HCT116 (cell line): ENCODE results near the gene SCYGR7.

Source experiments
- EZH2phosphoT487 ChIP-seq: fragments of 200-600 bp; IDR thresholded peaks from 2 replicates; pipeline ENCODE4 v1.6.1; 2018; ENCODE audit warnings: antibody characterized with exemption, borderline replicate concordance
- FOSL1 ChIP-seq: IDR thresholded peaks from 2 replicates; pipeline ENCODE4 v1.6.1; 2012; ENCODE audit warnings: low read depth
- POLR2A ChIP-seq: IDR thresholded peaks from 2 replicates; pipeline ENCODE4 v1.7.0; 2011; ENCODE audit warnings: borderline replicate concordance; ENCODE audit not compliant: insufficient read depth, insufficient read length; ENCODE audit errors: extremely low read depth
- POLR2AphosphoS5 ChIP-seq: IDR thresholded peaks from 2 replicates; pipeline ENCODE4 v1.6.1; 2011; ENCODE audit warnings: mild to moderate bottlenecking, low read depth, low read length, moderate library complexity
- SRF ChIP-seq: IDR thresholded peaks from 2 replicates; pipeline ENCODE4 v1.6.1; 2012; ENCODE audit warnings: low read depth
- YY1 ChIP-seq: IDR thresholded peaks from 2 replicates; pipeline ENCODE4 v1.6.1; 2011; ENCODE audit warnings: low read length, low read depth, moderate library complexity, mild to moderate bottlenecking; ENCODE audit not compliant: insufficient replicate concordance; ENCODE audit errors: extremely low read depth
- TF ChIP-seq, protein P1 (sequence below), 3 experiments: fragments of 200-600 bp in 1 of 3; sonication (generic) in 1 of 3; IDR thresholded peaks in 2 of 3; conservative IDR thresholded peaks in 1 of 3; 2 replicates each; pipeline ENCODE4 v1.5.1; 2012 to 2017; ENCODE audit warnings: low read depth in 2 of 3, low read length in 2 of 3, antibody characterized with exemption in 1 of 3, borderline replicate concordance in 1 of 3, control low read depth in 1 of 3, mild to moderate bottlenecking in 1 of 3, mixed read lengths in 1 of 3, mixed run types in 1 of 3, moderate library complexity in 1 of 3; ENCODE audit not compliant: insufficient read depth in 1 of 3
- TF ChIP-seq, protein P2 (sequence below): IDR thresholded peaks from 2 replicates; pipeline ENCODE4 v1.6.1; 2012
- TF ChIP-seq, protein P3 (sequence below): IDR thresholded peaks from 2 replicates; pipeline ENCODE4 v1.6.1; 2012; ENCODE audit warnings: low read depth

DNA sequence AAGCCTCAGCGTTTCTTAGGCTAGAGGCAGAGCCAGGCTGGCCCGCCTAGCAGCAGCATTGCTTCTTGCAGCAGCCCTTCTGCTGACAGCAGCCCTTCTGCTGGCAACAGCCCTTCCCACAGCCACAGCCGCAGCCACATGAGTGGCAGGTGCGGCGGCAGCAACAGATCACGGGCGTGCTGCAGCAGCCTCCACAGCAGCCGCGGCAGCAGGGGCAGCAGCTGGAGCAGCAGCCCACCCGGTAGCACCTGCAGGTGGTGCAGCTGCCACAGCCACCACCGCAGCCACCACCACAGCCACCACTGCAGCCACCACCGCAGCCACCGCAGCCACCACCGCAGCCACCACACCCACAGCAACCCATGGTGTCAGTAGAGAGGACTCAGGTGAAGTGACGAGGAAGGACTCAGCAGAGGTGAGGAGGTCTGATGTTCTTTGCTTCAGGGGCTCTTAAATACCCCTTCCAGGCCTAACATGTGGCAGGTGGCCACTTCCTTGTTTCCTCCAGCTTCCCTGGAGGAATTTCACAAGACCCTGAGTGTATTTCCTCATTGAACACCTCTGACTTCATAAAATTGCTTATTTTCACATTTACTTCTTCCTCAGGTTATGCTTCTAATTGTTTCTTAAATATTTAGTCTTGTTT, 3.6 kb upstream of the SCYGR7 start, which contains the start of gene SCYGR6:
- TF ChIP-seq, protein P1, sequence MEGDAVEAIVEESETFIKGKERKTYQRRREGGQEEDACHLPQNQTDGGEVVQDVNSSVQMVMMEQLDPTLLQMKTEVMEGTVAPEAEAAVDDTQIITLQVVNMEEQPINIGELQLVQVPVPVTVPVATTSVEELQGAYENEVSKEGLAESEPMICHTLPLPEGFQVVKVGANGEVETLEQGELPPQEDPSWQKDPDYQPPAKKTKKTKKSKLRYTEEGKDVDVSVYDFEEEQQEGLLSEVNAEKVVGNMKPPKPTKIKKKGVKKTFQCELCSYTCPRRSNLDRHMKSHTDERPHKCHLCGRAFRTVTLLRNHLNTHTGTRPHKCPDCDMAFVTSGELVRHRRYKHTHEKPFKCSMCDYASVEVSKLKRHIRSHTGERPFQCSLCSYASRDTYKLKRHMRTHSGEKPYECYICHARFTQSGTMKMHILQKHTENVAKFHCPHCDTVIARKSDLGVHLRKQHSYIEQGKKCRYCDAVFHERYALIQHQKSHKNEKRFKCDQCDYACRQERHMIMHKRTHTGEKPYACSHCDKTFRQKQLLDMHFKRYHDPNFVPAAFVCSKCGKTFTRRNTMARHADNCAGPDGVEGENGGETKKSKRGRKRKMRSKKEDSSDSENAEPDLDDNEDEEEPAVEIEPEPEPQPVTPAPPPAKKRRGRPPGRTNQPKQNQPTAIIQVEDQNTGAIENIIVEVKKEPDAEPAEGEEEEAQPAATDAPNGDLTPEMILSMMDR (IDR thresholded peaks at IDR 0.05 in 2 of 3, conservative IDR thresholded peaks at IDR 0.05 in 1 of 3; ENCODE audit: borderline replicate concordance in 1 of 3, insufficient read depth in 1 of 3, low read depth in 2 of 3, low read length in 2 of 3) = no peak
- TF ChIP-seq POLR2A = no peak
- no peak for TF ChIP-seq SRF
- TF ChIP-seq, protein P2, sequence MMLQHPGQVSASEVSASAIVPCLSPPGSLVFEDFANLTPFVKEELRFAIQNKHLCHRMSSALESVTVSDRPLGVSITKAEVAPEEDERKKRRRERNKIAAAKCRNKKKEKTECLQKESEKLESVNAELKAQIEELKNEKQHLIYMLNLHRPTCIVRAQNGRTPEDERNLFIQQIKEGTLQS = no peak
- TF ChIP-seq, protein P3, sequence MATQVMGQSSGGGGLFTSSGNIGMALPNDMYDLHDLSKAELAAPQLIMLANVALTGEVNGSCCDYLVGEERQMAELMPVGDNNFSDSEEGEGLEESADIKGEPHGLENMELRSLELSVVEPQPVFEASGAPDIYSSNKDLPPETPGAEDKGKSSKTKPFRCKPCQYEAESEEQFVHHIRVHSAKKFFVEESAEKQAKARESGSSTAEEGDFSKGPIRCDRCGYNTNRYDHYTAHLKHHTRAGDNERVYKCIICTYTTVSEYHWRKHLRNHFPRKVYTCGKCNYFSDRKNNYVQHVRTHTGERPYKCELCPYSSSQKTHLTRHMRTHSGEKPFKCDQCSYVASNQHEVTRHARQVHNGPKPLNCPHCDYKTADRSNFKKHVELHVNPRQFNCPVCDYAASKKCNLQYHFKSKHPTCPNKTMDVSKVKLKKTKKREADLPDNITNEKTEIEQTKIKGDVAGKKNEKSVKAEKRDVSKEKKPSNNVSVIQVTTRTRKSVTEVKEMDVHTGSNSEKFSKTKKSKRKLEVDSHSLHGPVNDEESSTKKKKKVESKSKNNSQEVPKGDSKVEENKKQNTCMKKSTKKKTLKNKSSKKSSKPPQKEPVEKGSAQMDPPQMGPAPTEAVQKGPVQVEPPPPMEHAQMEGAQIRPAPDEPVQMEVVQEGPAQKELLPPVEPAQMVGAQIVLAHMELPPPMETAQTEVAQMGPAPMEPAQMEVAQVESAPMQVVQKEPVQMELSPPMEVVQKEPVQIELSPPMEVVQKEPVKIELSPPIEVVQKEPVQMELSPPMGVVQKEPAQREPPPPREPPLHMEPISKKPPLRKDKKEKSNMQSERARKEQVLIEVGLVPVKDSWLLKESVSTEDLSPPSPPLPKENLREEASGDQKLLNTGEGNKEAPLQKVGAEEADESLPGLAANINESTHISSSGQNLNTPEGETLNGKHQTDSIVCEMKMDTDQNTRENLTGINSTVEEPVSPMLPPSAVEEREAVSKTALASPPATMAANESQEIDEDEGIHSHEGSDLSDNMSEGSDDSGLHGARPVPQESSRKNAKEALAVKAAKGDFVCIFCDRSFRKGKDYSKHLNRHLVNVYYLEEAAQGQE = no peak
- no peak for TF ChIP-seq YY1
- TF ChIP-seq POLR2AphosphoS5 = no peak
- TF ChIP-seq FOSL1 = no peak
- no peak for TF ChIP-seq EZH2phosphoT487
